SK-N-SH treated with all-trans-retinoic acid at 6 μM for 48 hours (cell line): Measurements from ENCODE around the gene SLC13A4.

Experiments
- ATAC-seq: fragments of 200-7000 bp; cut with Tn5 transposase; 3 replicates; pipeline ENCODE4 v1.9.1; 2020; ENCODE audit warnings: mild to moderate bottlenecking, moderate library complexity
- ARNTL ChIP-seq: fragments of 450-650 bp; formaldehyde crosslinking; IDR thresholded peaks from 2 replicates; pipeline ENCODE4 v1.5.0; 2020; ENCODE audit warnings: low read depth, mild to moderate bottlenecking, moderate library complexity, borderline replicate concordance
- BACH2 ChIP-seq: fragments of 250-450 bp; sonication (Bioruptor Pico); IDR thresholded peaks from 2 replicates; pipeline ENCODE4 v1.9.0; 2021; ENCODE audit warnings: mild to moderate bottlenecking, borderline replicate concordance
- CREB5 ChIP-seq: fragments of 250-450 bp; sonication (Bioruptor Pico); IDR thresholded peaks from 2 replicates; pipeline ENCODE4 v1.5.1; 2020; ENCODE audit warnings: low read depth, mild to moderate bottlenecking, moderate library complexity
- ESRRG ChIP-seq: fragments of 250-450 bp; sonication (Bioruptor Pico); IDR thresholded peaks from 2 replicates; pipeline ENCODE4 v1.6.1; 2021; ENCODE audit warnings: mild to moderate bottlenecking
- GLIS3 ChIP-seq: fragments of 250-450 bp; sonication (Bioruptor Pico); IDR thresholded peaks from 2 replicates; pipeline ENCODE4 v1.5.0; 2020; ENCODE audit warnings: mild to moderate bottlenecking, moderate library complexity
- ISL1 ChIP-seq: fragments of 250-450 bp; sonication (Bioruptor Pico); IDR thresholded peaks from 2 replicates; pipeline ENCODE4 v2.1.2; 2022; ENCODE audit warnings: mild to moderate bottlenecking, moderate library complexity
- OSR1 ChIP-seq: fragments of 250-450 bp; sonication (Bioruptor Pico); IDR thresholded peaks from 2 replicates; pipeline ENCODE4 v1.8.0; 2022; ENCODE audit warnings: moderate library complexity, mild to moderate bottlenecking, inconsistent platforms
- PPARA ChIP-seq: fragments of 250-450 bp; sonication (Bioruptor Pico); IDR thresholded peaks from 2 replicates; pipeline ENCODE4 v1.5.0; 2020; ENCODE audit warnings: mild to moderate bottlenecking, borderline replicate concordance
- RARB ChIP-seq: fragments of 250-450 bp; sonication (Bioruptor Pico); IDR thresholded peaks from 2 replicates; pipeline ENCODE4 v1.8.0; 2021; ENCODE audit warnings: mild to moderate bottlenecking, moderate library complexity
- SNAI2 ChIP-seq: fragments of 250-450 bp; sonication (Bioruptor Pico); IDR thresholded peaks from 2 replicates; pipeline ENCODE4 v1.5.0; 2020; ENCODE audit warnings: mild to moderate bottlenecking, moderate library complexity
- TCF4 ChIP-seq: fragments of 250-450 bp; sonication (Bioruptor Pico); IDR thresholded peaks from 2 replicates; pipeline ENCODE4 v1.8.0; 2021; ENCODE audit warnings: mild to moderate bottlenecking, moderate library complexity, borderline replicate concordance
- TOX ChIP-seq: fragments of 250-450 bp; sonication (Bioruptor Pico); IDR thresholded peaks from 2 replicates; pipeline ENCODE4 v1.8.0; 2021; ENCODE audit warnings: mild to moderate bottlenecking, moderate library complexity, borderline replicate concordance
- TSHZ2 ChIP-seq: fragments of 250-450 bp; sonication (Bioruptor Pico); IDR thresholded peaks from 2 replicates; pipeline ENCODE4 v1.5.0; 2020; ENCODE audit warnings: mild to moderate bottlenecking, moderate library complexity
- ZC3H10 ChIP-seq: fragments of 250-450 bp; sonication (Bioruptor Pico); IDR thresholded peaks from 2 replicates; pipeline ENCODE4 v1.5.1; 2021; ENCODE audit warnings: mild to moderate bottlenecking, moderate library complexity
- ZFP3 ChIP-seq: fragments of 250-450 bp; sonication (Bioruptor Pico); IDR thresholded peaks from 2 replicates; pipeline ENCODE4 v1.5.0; 2020; ENCODE audit warnings: mild to moderate bottlenecking, moderate library complexity
- ZFP30 ChIP-seq: fragments of 450-650 bp; formaldehyde crosslinking; IDR thresholded peaks from 2 replicates; pipeline ENCODE4 v1.5.0; 2022; ENCODE audit warnings: mild to moderate bottlenecking, moderate library complexity
- ZNF565 ChIP-seq: fragments of 450-650 bp; formaldehyde crosslinking; conservative IDR thresholded peaks from 2 replicates; pipeline ENCODE4 v1.5.0; 2020; ENCODE audit warnings: low read depth, mild to moderate bottlenecking, moderate library complexity
- ZNF70 ChIP-seq: fragments of 450-650 bp; formaldehyde crosslinking; IDR thresholded peaks from 2 replicates; pipeline ENCODE4 v1.5.0; 2020; ENCODE audit warnings: mild to moderate bottlenecking, moderate library complexity
- ZNF8 ChIP-seq: fragments of 450-650 bp; formaldehyde crosslinking; IDR thresholded peaks from 2 replicates; pipeline ENCODE4 v1.5.0; 2020; ENCODE audit warnings: mild to moderate bottlenecking, moderate library complexity
- TF ChIP-seq, protein P1 (sequence below): fragments of 250-450 bp; sonication (Bioruptor Pico); IDR thresholded peaks from 2 replicates; pipeline ENCODE4 v1.5.1; 2021; ENCODE audit warnings: mild to moderate bottlenecking, moderate library complexity
- TF ChIP-seq, protein P2 (sequence below): fragments of 250-450 bp; sonication (Bioruptor Pico); IDR thresholded peaks from 2 replicates; pipeline ENCODE4 v1.8.0; 2020; ENCODE audit warnings: mild to moderate bottlenecking, moderate library complexity, borderline replicate concordance

SLC13A4 gene

GRCh38 chr7:135756191-135756590 is 28.2 kb upstream of the SLC13A4 start (continued):
- TF ChIP-seq ZNF8 = no peak
- TF ChIP-seq TOX = no peak
- no peak for TF ChIP-seq ARNTL (CRISPR knock-in tag)
- no peak for TF ChIP-seq ZNF70
- no peak for TF ChIP-seq ESRRG (CRISPR knock-in tag)
- TF ChIP-seq ZC3H10 (CRISPR knock-in tag) = no peak
- TF ChIP-seq CREB5 (CRISPR knock-in tag) = no peak
- TF ChIP-seq PPARA (CRISPR knock-in tag) = no peak
- TF ChIP-seq TCF4 (CRISPR knock-in tag) = no peak
- no peak for TF ChIP-seq GLIS3 (CRISPR knock-in tag)
- TF ChIP-seq ISL1 (CRISPR knock-in tag) = no peak
- TF ChIP-seq BACH2 (CRISPR knock-in tag) = no peak

DNA sequence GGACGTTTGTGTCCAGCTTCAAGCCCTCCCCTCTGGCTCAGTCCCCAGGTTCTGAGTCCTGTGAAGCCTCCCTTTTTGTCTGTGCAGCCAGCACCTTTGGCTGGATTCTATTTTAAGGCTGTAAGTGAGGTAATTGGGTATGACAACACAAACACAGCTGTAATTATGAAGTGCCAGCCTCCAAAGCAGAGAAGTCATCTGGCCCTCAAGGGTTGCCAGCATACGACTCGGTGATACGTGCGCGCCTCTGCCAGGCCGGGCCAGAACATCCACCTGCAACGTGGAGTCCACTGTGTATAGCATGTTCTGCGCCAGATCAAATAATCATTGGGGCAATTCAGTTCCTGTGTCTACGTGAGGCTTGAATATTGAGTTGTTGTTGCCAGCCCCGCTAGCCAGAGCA is 27.4 kb upstream of the SLC13A4 start:
- TF ChIP-seq ZC3H10 (CRISPR knock-in tag) = no peak
- TF ChIP-seq, protein P1, sequence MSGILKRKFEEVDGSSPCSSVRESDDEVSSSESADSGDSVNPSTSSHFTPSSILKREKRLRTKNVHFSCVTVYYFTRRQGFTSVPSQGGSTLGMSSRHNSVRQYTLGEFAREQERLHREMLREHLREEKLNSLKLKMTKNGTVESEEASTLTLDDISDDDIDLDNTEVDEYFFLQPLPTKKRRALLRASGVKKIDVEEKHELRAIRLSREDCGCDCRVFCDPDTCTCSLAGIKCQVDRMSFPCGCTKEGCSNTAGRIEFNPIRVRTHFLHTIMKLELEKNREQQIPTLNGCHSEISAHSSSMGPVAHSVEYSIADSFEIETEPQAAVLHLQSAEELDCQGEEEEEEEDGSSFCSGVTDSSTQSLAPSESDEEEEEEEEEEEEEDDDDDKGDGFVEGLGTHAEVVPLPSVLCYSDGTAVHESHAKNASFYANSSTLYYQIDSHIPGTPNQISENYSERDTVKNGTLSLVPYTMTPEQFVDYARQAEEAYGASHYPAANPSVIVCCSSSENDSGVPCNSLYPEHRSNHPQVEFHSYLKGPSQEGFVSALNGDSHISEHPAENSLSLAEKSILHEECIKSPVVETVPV (CRISPR knock-in tag) = no peak
- no peak for TF ChIP-seq PPARA (CRISPR knock-in tag)
- TF ChIP-seq, protein P2, sequence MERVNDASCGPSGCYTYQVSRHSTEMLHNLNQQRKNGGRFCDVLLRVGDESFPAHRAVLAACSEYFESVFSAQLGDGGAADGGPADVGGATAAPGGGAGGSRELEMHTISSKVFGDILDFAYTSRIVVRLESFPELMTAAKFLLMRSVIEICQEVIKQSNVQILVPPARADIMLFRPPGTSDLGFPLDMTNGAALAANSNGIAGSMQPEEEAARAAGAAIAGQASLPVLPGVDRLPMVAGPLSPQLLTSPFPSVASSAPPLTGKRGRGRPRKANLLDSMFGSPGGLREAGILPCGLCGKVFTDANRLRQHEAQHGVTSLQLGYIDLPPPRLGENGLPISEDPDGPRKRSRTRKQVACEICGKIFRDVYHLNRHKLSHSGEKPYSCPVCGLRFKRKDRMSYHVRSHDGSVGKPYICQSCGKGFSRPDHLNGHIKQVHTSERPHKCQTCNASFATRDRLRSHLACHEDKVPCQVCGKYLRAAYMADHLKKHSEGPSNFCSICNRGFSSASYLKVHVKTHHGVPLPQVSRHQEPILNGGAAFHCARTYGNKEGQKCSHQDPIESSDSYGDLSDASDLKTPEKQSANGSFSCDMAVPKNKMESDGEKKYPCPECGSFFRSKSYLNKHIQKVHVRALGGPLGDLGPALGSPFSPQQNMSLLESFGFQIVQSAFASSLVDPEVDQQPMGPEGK (CRISPR knock-in tag) = no peak
- no peak for TF ChIP-seq OSR1 (CRISPR knock-in tag)
- TF ChIP-seq TOX = no peak
- no peak for TF ChIP-seq CREB5 (CRISPR knock-in tag)
- TF ChIP-seq ZNF565 (CRISPR knock-in tag) = no peak
- no peak for TF ChIP-seq BACH2 (CRISPR knock-in tag)
- TF ChIP-seq, all 23 proteins: peak for 0
- no peak for ATAC-seq

- TF ChIP-seq TSHZ2 (CRISPR knock-in tag) (no peak), RARB (CRISPR knock-in tag) (no peak), ZNF70 (no peak), OSR1 (CRISPR knock-in tag) (no peak), ARNTL (CRISPR knock-in tag) (no peak), ZC3H10 (CRISPR knock-in tag) (no peak), PPARA (CRISPR knock-in tag) (no peak), TCF4 (CRISPR knock-in tag) (no peak), ZFP3 (CRISPR knock-in tag) (no peak), SNAI2 (CRISPR knock-in tag) (no peak), TOX (no peak), ISL1 (CRISPR knock-in tag) (no peak), ZFP30 (CRISPR knock-in tag) (no peak), ESRRG (CRISPR knock-in tag) (no peak), CREB5 (CRISPR knock-in tag) (no peak), GLIS3 (CRISPR knock-in tag) (no peak), ZNF8 (no peak)
- TF ChIP-seq, protein P2 (CRISPR knock-in tag) = no peak
- TF ChIP-seq, protein P1 (CRISPR knock-in tag) = no peak
- ATAC-seq = no peak
Observed at GRCh38 chr7:135753616-135754413, 25.8 kb upstream of the SLC13A4 start.
